HEK293T (cell line): ENCODE measurements around the gene PERP.

Experiments used
- BHLHE40 ChIP-seq: fragments of 450-650 bp; IDR thresholded peaks from 2 replicates; pipeline ENCODE4 v1.6.1; 2016; ENCODE audit warnings: mild to moderate bottlenecking, moderate library complexity, borderline replicate concordance
- ELF4 ChIP-seq: fragments of 450-650 bp; IDR thresholded peaks from 2 replicates; pipeline ENCODE4 v1.6.1; 2017; ENCODE audit warnings: antibody characterized with exemption
- FOXA1 ChIP-seq: fragments of 450-650 bp; IDR thresholded peaks from 2 replicates; pipeline ENCODE4 v1.6.1; 2016; ENCODE audit warnings: mild to moderate bottlenecking
- LEF1 ChIP-seq: fragments of 450-650 bp; IDR thresholded peaks from 2 replicates; pipeline ENCODE4 v1.6.1; 2017; ENCODE audit warnings: mild to moderate bottlenecking, borderline replicate concordance
- NFRKB ChIP-seq: fragments of 450-650 bp; IDR thresholded peaks from 2 replicates; pipeline ENCODE4 v1.6.1; 2016; ENCODE audit warnings: mild to moderate bottlenecking, moderate library complexity
- TARDBP ChIP-seq: fragments of 450-650 bp; IDR thresholded peaks from 2 replicates; pipeline ENCODE4 v1.6.1; 2016

- TF ChIP-seq NFRKB (no peak), FOXA1 (no peak), BHLHE40 (no peak), LEF1 (no peak), ELF4 (no peak), TARDBP (no peak)
Observed at GRCh38 chr6:138110229-138110628, 3.0 kb upstream of the PERP start.
